T-cell (primary cell): ENCODE results near the gene SKIL. TPM values are rescaled to one million over a fixed set of nuclear protein-coding genes. Genes with fewer than 3 reads are reported as not detected.

ENCODE experiments used
- ATAC-seq, 4 experiments: fragments of 200-7000 bp in 3 of 4; fragments of 150-1000 bp in 1 of 4; cut with Tn5 transposase; replicated peaks in 1 of 4; 1 replicate in 3 of 4; 2 replicates in 1 of 4; pipeline ENCODE4 v1.10.0; 2021; ENCODE audit warnings: moderate library complexity in 3 of 4, mild to moderate bottlenecking in 2 of 4, moderate number of reproducible peaks in 1 of 4
- CTCF ChIA-PET, 2 donors: fragments of 300-600 bp; sonication (Branson Sonifier 250); formaldehyde crosslinking; loops; one replicate each; lab custom pipeline; 2022; ENCODE audit warnings: antibody characterized with exemption in 2 of 2; lab: Charles Lee
- POLR2A ChIA-PET, 2 donors: fragments of 300-600 bp; sonication (Branson Sonifier 250); formaldehyde crosslinking; loops; one replicate each; lab custom pipeline; 2022; ENCODE audit warnings: antibody characterized with exemption in 2 of 2; lab: Charles Lee
- DNase-seq, 35 experiments: peaks; one replicate each; pipeline versions ENCODE4 v3.0.0 to v3.0.0-alpha.2; 2013 to 2023
- H3K27ac ChIP-seq: one replicate; pipeline ENCODE4 v1.5.1; 2013; ENCODE audit warnings: low read length
- H3K27me3 ChIP-seq, 2 experiments: replicated peaks in 1 of 2; 1 replicate in 1 of 2; 2 replicates in 1 of 2; pipeline versions ENCODE4 v1.6.1 to v1.7.0; 2013; ENCODE audit warnings: low read length in 1 of 2, mixed read lengths in 1 of 2; ENCODE audit not compliant: control insufficient read depth in 2 of 2, insufficient read depth in 2 of 2; ENCODE audit errors: extremely low read depth in 1 of 2
- H3K36me3 ChIP-seq, 2 donors: 1 replicate in 1 of 2; 2 replicates in 1 of 2; pipeline versions ENCODE4 v1.6.1 to v1.7.0; 2013; ENCODE audit warnings: low read length in 1 of 2; ENCODE audit not compliant: control insufficient read depth in 2 of 2, insufficient read depth in 1 of 2; ENCODE audit errors: extremely low read depth in 1 of 2
- H3K4me1 ChIP-seq, 2 experiments: 1 replicate in 1 of 2; 2 replicates in 1 of 2; pipeline versions ENCODE4 v1.6.1 to v1.7.0; 2013; ENCODE audit warnings: low read length in 2 of 2, mixed read lengths in 1 of 2; ENCODE audit not compliant: insufficient read depth in 2 of 2, control insufficient read depth in 1 of 2; ENCODE audit errors: extremely low read depth in 1 of 2
- H3K4me3 ChIP-seq, 2 donors: 1 replicate in 1 of 2; 2 replicates in 1 of 2; pipeline versions ENCODE4 v1.5.1 to v1.7.0; 2013; ENCODE audit warnings: mild to moderate bottlenecking in 2 of 2, low read length in 1 of 2, moderate library complexity in 1 of 2; ENCODE audit not compliant: control insufficient read depth in 1 of 2; ENCODE audit errors: extremely low read depth in 1 of 2
- H3K9me3 ChIP-seq: 2 replicates; pipeline ENCODE4 v1.7.0; 2013
- H3K27ac Mint-ChIP-seq, 2 donors: one replicate each; pipeline ENCODE4 v1.8.0; 2020 to 2021; ENCODE audit warnings: mild to moderate bottlenecking in 2 of 2, mixed read lengths in 2 of 2
- H3K27me3 Mint-ChIP-seq, 2 donors: one replicate each; pipeline ENCODE4 v1.8.0; 2021 to 2022; ENCODE audit warnings: mixed read lengths in 2 of 2
- H3K36me3 Mint-ChIP-seq: one replicate; pipeline ENCODE4 v1.8.0; 2021; ENCODE audit warnings: mixed read lengths
- H3K4me1 Mint-ChIP-seq, 3 donors: one replicate each; pipeline ENCODE4 v1.8.0; 2020 to 2022; ENCODE audit warnings: mixed read lengths in 3 of 3, mild to moderate bottlenecking in 1 of 3
- H3K4me3 Mint-ChIP-seq, 3 donors: one replicate each; pipeline ENCODE4 v1.8.0; 2020 to 2022; ENCODE audit warnings: mild to moderate bottlenecking in 3 of 3, mixed read lengths in 3 of 3, moderate library complexity in 3 of 3
- H3K9me3 Mint-ChIP-seq, 3 donors: one replicate each; pipeline ENCODE4 v1.8.0; 2020 to 2022; ENCODE audit warnings: mixed read lengths in 3 of 3
- WGBS: methylation state at CpG from one replicate; pipeline ENCODE4 v1.1.5; 2013; ENCODE audit warnings: missing lambda C conversion rate; ENCODE audit not compliant: insufficient coverage; 5-methylcytosine and 5-hydroxymethylcytosine counted together
- total RNA-seq, 35 experiments: library from RNA in 6 of 35; stranded (reverse) in 6 of 35; fragments of 120-200 nt in 1 of 35; gene quantifications; one replicate each; pipeline versions ENCODE4 v1.2.1 to v1.2.4 and lab custom pipeline; 2013 to 2026

The SKIL gene
- total RNA-seq, 5 donors from 2014 or later (not counting 1 experiment from before 2014, with no cell fraction given): 69.1 to 97.7 (median 78.5) TPM

- Mint-ChIP-seq H3K27ac (no peak overlapping the region), H3K4me3 (no peak overlapping the region), H3K27me3 (no peaks in the 10 kb centered on the region), H3K9me3 (peaks cover 0 to 7% (median 0%) of the 10 kb centered on the region in 3 donors), H3K4me1 (peaks cover 0 to 6% (median 0%) of the 10 kb centered on the region in 3 donors), H3K36me3 (no peaks in the 10 kb centered on the region)
- no peaks in the 10 kb centered on the region for H3K27me3 ChIP-seq
- ATAC-seq (no peak), DNase-seq (no peak)
- no peaks in the 10 kb centered on the region for H3K36me3 ChIP-seq
- no peaks in the 10 kb centered on the region for H3K4me1 ChIP-seq
- no peaks in the 10 kb centered on the region for H3K9me3 ChIP-seq
- CTCF ChIA-PET: interaction anchor here in 1 of 2 donors (0.6 kb wide), 1 partner anchor 8 kb away, joined by 3 read pairs; no protein-coding TSS in a partner anchor
- no peak overlapping the region for H3K27ac ChIP-seq
- no peak overlapping the region for H3K4me3 ChIP-seq
- POLR2A ChIA-PET: no interaction called here
Measured at GRCh38 chr3:170405101-170405500, 47.6 kb downstream of the SKIL start.

- Histone ChIP-seq H3K9me3 (no peaks in the 10 kb centered on the region), H3K36me3 (no peaks in the 10 kb centered on the region), H3K4me1 (no peaks in the 10 kb centered on the region), H3K27me3 (peaks cover 0 to 3% of the 10 kb centered on the region in 2 experiments), H3K4me3 (no peak overlapping the region), H3K27ac (no peak overlapping the region)
- H3K27me3 Mint-ChIP-seq: peaks cover 0 to 2% of the 10 kb centered on the region in 2 donors
- no peaks in the 10 kb centered on the region for H3K9me3 Mint-ChIP-seq
- H3K4me3 Mint-ChIP-seq: no peak overlapping the region
- ATAC-seq: no peak
- H3K27ac Mint-ChIP-seq: no peak overlapping the region
- no peaks in the 10 kb centered on the region for H3K36me3 Mint-ChIP-seq
- 100% methylated on average over 2 of the region's 4 CpGs for WGBS
- no peaks in the 10 kb centered on the region for H3K4me1 Mint-ChIP-seq
- CTCF ChIA-PET: interaction anchor here (0.6 to 1.1 kb wide), 4 partner anchors 45 to 217 kb away, joined by 3 to 6 read pairs (median 4); no protein-coding TSS in a partner anchor
- peak in 1 of 35 experiments; percentile 26 for DNase-seq
- POLR2A ChIA-PET: no interaction called here
Measured at GRCh38 chr3:170410428-170411029, 53.0 kb downstream of the SKIL start.

- no peaks in the 10 kb centered on the region for H3K9me3 ChIP-seq
- no peaks in the 10 kb centered on the region for H3K36me3 ChIP-seq
- no peaks in the 10 kb centered on the region for H3K9me3 Mint-ChIP-seq
- no peak overlapping the region for H3K4me3 Mint-ChIP-seq
- no peaks in the 10 kb centered on the region for H3K36me3 Mint-ChIP-seq
- peaks cover 19 to 21% of the 10 kb centered on the region in 2 donors for H3K27me3 Mint-ChIP-seq
- H3K4me1 Mint-ChIP-seq: peaks cover 3 to 4% (median 4%) of the 10 kb centered on the region in 3 donors
- ChIA-PET POLR2A (no interaction called here), CTCF (interaction anchor here (0.5 to 1.8 kb wide), 15 partner anchors 10 to 1359 kb away, joined by 3 to 18 read pairs (median 5); partner anchors contain the start of gene SKIL (in 1 of the 2))
- no peak for DNase-seq
- H3K27ac Mint-ChIP-seq: no peak overlapping the region
- H3K4me1 ChIP-seq: peaks cover 0 to 1% of the 10 kb centered on the region in 2 experiments
- WGBS: no CpG with 5 or more reads among the region's 4 CpGs
- H3K27me3 ChIP-seq: peaks cover 5 to 10% of the 10 kb centered on the region in 2 experiments
- no peak overlapping the region for H3K4me3 ChIP-seq
- H3K27ac ChIP-seq: no peak overlapping the region
- no peak for ATAC-seq
Measured at GRCh38 chr3:170413291-170413690, 55.8 kb downstream of the SKIL start.

GRCh38 chr3:170414202-170414663, 56.7 kb downstream of the SKIL start:
- Histone ChIP-seq H3K4me3 (no peak overlapping the region), H3K27me3 (peaks cover 5 to 18% of the 10 kb centered on the region in 2 experiments), H3K36me3 (no peaks in the 10 kb centered on the region), H3K4me1 (peaks cover 0 to 9% of the 10 kb centered on the region in 2 experiments), H3K9me3 (no peaks in the 10 kb centered on the region), H3K27ac (no peak overlapping the region)
- Mint-ChIP-seq H3K27ac (no peak overlapping the region), H3K27me3 (peaks cover 23 to 25% of the 10 kb centered on the region in 2 donors), H3K4me3 (no peak overlapping the region), H3K4me1 (peaks cover 8 to 10% (median 9%) of the 10 kb centered on the region in 3 donors), H3K9me3 (no peaks in the 10 kb centered on the region), H3K36me3 (no peaks in the 10 kb centered on the region)
- DNase-seq: peak in 19 of 35 experiments; percentile 9 to 65 (median 21)
- POLR2A ChIA-PET: no interaction called here
- 0% methylated on average over 1 of the region's 5 CpGs for WGBS
- CTCF ChIA-PET: interaction anchor here (0.5 to 1.8 kb wide), 27 partner anchors 16 to 1358 kb away, joined by 3 to 18 read pairs (median 4); partner anchors contain the start of gene SKIL (in 1 of the 2)
- peak; percentile 49 to 68 (median 58) for ATAC-seq

- no peak for ATAC-seq
- ChIA-PET CTCF (interaction anchor here in 1 of 2 donors (0.6 kb wide), 1 partner anchor 1567 kb away, joined by 4 read pairs; no protein-coding TSS in a partner anchor), POLR2A (no interaction called here)
- Mint-ChIP-seq H3K27ac (no peak overlapping the region), H3K4me3 (no peak overlapping the region), H3K9me3 (no peaks in the 10 kb centered on the region), H3K27me3 (peaks cover 36 to 41% of the 10 kb centered on the region in 2 donors), H3K4me1 (peaks cover 13 to 21% (median 19%) of the 10 kb centered on the region in 3 donors), H3K36me3 (no peaks in the 10 kb centered on the region)
- Histone ChIP-seq H3K27me3 (peaks cover 12 to 37% of the 10 kb centered on the region in 2 experiments), H3K36me3 (no peaks in the 10 kb centered on the region), H3K9me3 (no peaks in the 10 kb centered on the region), H3K4me3 (no peak overlapping the region), H3K27ac (no peak overlapping the region), H3K4me1 (peaks cover 0 to 19% of the 10 kb centered on the region in 2 experiments)
- DNase-seq: no peak
- no CpG with 5 or more reads among the region's 1 CpG for WGBS
Measured at GRCh38 chr3:170417090-170417489, 59.6 kb downstream of the SKIL start.

- Mint-ChIP-seq H3K27ac (peak within 1 kb of the TSS in 1 of 2 donors; percentile 77), H3K27me3 (peaks cover 36 to 41% of the 10 kb centered on the region in 2 donors), H3K9me3 (no peaks in the 10 kb centered on the region), H3K4me1 (peaks cover 13 to 21% (median 19%) of the 10 kb centered on the region in 3 donors), H3K4me3 (peak within 1 kb of the TSS; percentile 73 to 82 (median 79)), H3K36me3 (no peaks in the 10 kb centered on the region)
- Histone ChIP-seq H3K27me3 (peaks cover 12 to 40% of the 10 kb centered on the region in 2 experiments), H3K27ac (no peak within 1 kb of the TSS), H3K4me1 (peaks cover 0 to 19% of the 10 kb centered on the region in 2 experiments), H3K9me3 (no peaks in the 10 kb centered on the region), H3K4me3 (peak within 1 kb of the TSS in 1 of 2 donors; percentile 60), H3K36me3 (no peaks in the 10 kb centered on the region)
- 10% methylated on average over 74 of the region's 79 CpGs for WGBS
- no peak for DNase-seq
- peak in 2 of 4 experiments; percentile 16 to 34 for ATAC-seq
- CTCF ChIA-PET: interaction anchor here in 1 of 2 donors (0.5 kb wide), 1 partner anchor 110 kb away, joined by 10 read pairs; no protein-coding TSS in a partner anchor
- POLR2A ChIA-PET: no interaction called here
Measured at GRCh38 chr3:170418422-170419398, 61.2 kb downstream of the SKIL start, which contains the start of gene CLDN11. Gene CLDN11 (plus strand): TSS chr3:170418868. CDS start chr3:170419067, 199 bp downstream.
